Measurements from ENCODE around the gene ITGBL1.

Gene ITGBL1

DNA sequence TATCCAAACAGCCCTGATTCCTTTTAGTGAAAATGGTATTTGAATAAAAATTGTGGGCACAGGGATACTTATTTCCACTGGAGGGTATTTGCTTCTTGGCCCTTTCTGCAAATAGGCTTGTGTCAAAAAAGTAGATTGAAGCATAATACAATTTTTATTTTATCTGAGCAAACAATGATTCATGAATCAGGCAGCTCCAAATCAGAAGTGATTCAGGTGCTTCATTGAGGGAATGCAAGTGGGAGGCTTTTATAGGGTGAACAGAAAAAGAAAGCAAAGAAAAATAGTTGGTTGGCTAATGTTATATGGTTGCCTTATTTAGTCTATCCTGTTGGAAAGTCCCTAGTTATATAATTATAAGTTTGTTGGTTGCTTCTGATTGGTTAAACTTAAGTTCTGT lies 117.9 kb downstream of the ITGBL1 start:
- Mint-ChIP-seq H3K27ac (no peak overlapping the region), H3K4me3 (no peak overlapping the region), H3K36me3 (ENCODE audit: low read depth) (no peaks in the 10 kb centered on the region), H3K27me3 (ENCODE audit: low read depth, poor library complexity) (peaks cover 8% of the 10 kb centered on the region), H3K4me1 (peaks cover 11% of the 10 kb centered on the region), H3K9me3 (no peaks in the 10 kb centered on the region)
- TF ChIP-seq, protein P1, sequence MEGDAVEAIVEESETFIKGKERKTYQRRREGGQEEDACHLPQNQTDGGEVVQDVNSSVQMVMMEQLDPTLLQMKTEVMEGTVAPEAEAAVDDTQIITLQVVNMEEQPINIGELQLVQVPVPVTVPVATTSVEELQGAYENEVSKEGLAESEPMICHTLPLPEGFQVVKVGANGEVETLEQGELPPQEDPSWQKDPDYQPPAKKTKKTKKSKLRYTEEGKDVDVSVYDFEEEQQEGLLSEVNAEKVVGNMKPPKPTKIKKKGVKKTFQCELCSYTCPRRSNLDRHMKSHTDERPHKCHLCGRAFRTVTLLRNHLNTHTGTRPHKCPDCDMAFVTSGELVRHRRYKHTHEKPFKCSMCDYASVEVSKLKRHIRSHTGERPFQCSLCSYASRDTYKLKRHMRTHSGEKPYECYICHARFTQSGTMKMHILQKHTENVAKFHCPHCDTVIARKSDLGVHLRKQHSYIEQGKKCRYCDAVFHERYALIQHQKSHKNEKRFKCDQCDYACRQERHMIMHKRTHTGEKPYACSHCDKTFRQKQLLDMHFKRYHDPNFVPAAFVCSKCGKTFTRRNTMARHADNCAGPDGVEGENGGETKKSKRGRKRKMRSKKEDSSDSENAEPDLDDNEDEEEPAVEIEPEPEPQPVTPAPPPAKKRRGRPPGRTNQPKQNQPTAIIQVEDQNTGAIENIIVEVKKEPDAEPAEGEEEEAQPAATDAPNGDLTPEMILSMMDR (IDR thresholded peaks at IDR 0.05), result no peak
- DNase-seq, result no peak

DNA sequence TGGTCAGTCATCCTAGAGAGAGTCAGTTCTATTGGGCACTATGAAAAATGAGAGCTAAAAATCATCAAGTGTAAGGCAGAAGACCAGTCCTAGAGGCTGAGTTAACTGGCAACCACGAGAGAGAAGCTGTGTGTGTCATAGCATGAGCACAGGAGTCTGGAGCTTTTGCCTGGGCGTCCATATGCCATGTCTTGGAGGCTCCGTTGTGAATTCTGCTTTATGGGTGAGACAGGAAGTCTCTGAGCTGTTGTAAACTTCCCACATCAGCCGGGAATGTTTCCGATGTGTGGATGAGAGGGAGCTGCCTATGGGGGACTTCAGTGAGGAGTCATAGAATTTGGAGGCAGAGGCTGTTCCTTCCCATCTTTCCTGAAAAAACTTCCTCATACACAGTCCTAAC lies 120.0 kb downstream of the ITGBL1 start:
- Mint-ChIP-seq H3K9me3 (no peaks in the 10 kb centered on the region), H3K27me3 (ENCODE audit: low read depth, poor library complexity) (peaks cover 3% of the 10 kb centered on the region), H3K27ac (no peak overlapping the region), H3K4me3 (no peak overlapping the region), H3K36me3 (ENCODE audit: low read depth) (no peaks in the 10 kb centered on the region), H3K4me1 (peaks cover 29% of the 10 kb centered on the region)
- TF ChIP-seq, protein P1 (IDR thresholded peaks at IDR 0.05), result no peak
- DNase-seq, result no peak

DNA sequence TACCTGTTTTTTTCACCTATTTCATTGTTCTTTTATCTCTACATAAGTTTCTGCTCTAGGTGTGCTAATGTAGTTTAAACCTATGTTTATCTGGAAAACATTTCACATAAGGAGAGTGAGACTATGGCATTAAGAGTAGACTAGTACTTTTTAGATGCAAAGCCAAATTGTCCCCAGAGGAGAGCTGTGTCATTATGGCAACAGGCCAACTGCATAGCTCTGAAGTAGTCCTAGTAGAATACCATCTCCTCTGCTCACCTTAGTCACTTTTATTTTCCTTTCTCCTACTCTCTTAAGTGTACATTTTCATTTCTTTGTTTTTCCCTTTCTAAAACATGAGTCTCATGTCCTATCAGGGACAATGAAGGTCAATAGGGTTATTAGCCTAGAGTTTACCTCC lies 123.1 kb downstream of the ITGBL1 start:
- Mint-ChIP-seq H3K36me3 (ENCODE audit: low read depth) (no peaks in the 10 kb centered on the region), H3K27ac (peak overlapping the region; percentile 2), H3K4me1 (peaks cover 36% of the 10 kb centered on the region), H3K9me3 (no peaks in the 10 kb centered on the region), H3K27me3 (ENCODE audit: low read depth, poor library complexity) (peaks cover 5% of the 10 kb centered on the region), H3K4me3 (no peak overlapping the region)
- TF ChIP-seq, protein P1 (IDR thresholded peaks at IDR 0.05), result no peak
- no peak for DNase-seq

DNA sequence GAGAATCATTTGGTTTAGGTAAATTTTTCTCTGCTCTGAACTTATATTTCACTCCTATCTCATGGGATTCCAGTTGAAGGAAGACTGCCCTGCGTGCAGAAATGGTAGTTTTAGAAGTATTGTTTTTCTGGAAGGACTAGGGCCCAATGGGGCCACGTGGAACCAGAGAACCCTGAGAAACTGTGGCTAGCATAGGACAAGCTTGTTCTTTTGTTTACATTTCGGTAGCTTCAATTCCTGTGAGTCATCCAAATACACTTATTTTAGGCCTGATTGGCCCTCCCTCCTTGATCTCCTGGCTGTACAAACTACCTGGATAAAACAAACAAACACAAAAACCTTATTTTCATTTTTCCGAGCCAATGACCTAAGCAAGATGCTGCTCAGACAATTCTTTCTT lies 124.0 kb downstream of the ITGBL1 start:
- TF ChIP-seq, protein P1 (IDR thresholded peaks at IDR 0.05), result no peak
- Mint-ChIP-seq H3K4me1 (peaks cover 36% of the 10 kb centered on the region), H3K9me3 (no peaks in the 10 kb centered on the region), H3K27ac (peak overlapping the region; percentile 2), H3K4me3 (no peak overlapping the region), H3K36me3 (ENCODE audit: low read depth) (no peaks in the 10 kb centered on the region), H3K27me3 (ENCODE audit: low read depth, poor library complexity) (peaks cover 5% of the 10 kb centered on the region)
- DNase-seq, result no peak

DNA sequence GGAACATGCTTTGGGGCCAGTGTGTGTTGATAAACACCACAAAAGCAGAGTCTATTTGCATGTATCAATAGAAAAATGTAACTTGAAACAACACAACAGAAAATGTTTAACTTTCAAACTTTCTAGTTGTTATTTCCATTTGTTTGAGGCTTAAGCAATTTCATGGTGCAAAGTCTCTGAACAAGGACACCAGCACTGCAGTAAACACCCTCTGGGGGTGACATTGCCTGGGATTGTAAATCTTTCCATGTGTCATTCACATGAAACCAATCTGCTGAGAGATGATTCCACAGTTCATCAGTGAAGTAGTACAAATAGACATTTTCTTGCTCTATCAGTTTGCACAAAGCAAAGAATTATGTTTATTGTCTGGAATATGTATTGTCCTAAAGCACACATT lies 124.5 kb downstream of the ITGBL1 start:
- H3K4me3 Mint-ChIP-seq, result no peak overlapping the region
- H3K36me3 Mint-ChIP-seq (ENCODE audit: low read depth), result no peaks in the 10 kb centered on the region
- H3K9me3 Mint-ChIP-seq, result no peaks in the 10 kb centered on the region
- no peak for DNase-seq
- TF ChIP-seq, protein P1 (IDR thresholded peaks at IDR 0.05), result no peak
- no peak overlapping the region for H3K27ac Mint-ChIP-seq
- H3K4me1 Mint-ChIP-seq, result peaks cover 36% of the 10 kb centered on the region
- H3K27me3 Mint-ChIP-seq (ENCODE audit: low read depth, poor library complexity), result peaks cover 5% of the 10 kb centered on the region

DNA sequence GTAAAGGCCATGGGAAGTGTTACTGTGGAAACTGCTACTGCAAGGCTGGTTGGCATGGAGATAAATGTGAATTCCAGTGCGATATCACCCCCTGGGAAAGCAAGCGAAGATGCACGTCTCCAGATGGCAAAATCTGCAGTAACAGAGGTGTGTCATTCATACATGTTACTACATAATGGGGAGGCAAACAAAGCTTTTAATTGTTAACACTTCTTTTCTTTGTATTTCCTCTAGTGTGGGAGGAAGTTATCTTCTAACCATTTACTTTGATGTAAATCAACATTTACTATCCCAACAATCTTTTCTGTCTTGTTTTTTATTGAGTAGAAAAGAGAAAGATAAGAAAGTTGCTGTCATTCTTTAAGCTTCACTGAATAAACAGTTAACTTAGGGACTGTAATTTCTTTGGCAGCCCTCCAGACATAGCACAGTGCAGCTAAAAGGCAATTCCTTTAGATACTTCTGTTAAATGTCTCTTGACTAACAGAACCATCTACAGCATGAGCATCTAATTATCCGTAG lies 126.9 kb downstream of the ITGBL1 start:
- TF ChIP-seq, protein P1 (IDR thresholded peaks at IDR 0.05), result no peak
- no peaks in the 10 kb centered on the region for H3K36me3 Mint-ChIP-seq (ENCODE audit: low read depth)
- no peak overlapping the region for H3K27ac Mint-ChIP-seq
- no peak overlapping the region for H3K4me3 Mint-ChIP-seq
- no peaks in the 10 kb centered on the region for H3K9me3 Mint-ChIP-seq
- DNase-seq, result no peak
- H3K4me1 Mint-ChIP-seq, result peaks cover 30% of the 10 kb centered on the region
- H3K27me3 Mint-ChIP-seq (ENCODE audit: low read depth, poor library complexity), result peaks cover 2% of the 10 kb centered on the region

Measured in nephron progenitor cell (in vitro differentiated cells).